ENCODE data around the gene KIAA1958. TPM values are rescaled to one million over a fixed set of nuclear protein-coding genes. Genes with fewer than 3 reads are reported as not detected.

The KIAA1958 gene
- total RNA-seq, 1 experiment from 2014 or later = 28.6 TPM

- DNase-seq (ENCODE audit: low spot score) = no peak
- intact Hi-C loops (cut with micrococcal nuclease; ENCODE audit: unreplicated experiment) = no loop called here
- POLR2A ChIA-PET (ENCODE audit: low non-redundant PET) = no interaction called here
- CTCF ChIA-PET = no interaction called here
- Histone ChIP-seq H3K4me1 (ENCODE audit: insufficient read depth, low read length, poor library complexity, severe bottlenecking) (peaks cover 30% of the 10 kb centered on the region), H3K27ac (ENCODE audit: low read depth, low read length, poor library complexity, severe bottlenecking) (no peak overlapping the region), H3K9me3 (ENCODE audit: low read depth, low read length, poor library complexity, severe bottlenecking) (no peaks in the 10 kb centered on the region), H3K27me3 (replicated peaks; ENCODE audit: insufficient read depth, low read depth, low read length, poor library complexity) (no peaks in the 10 kb centered on the region), H3K4me3 (ENCODE audit: low read depth, low read length, poor library complexity, severe bottlenecking) (peak overlapping the region; percentile 72), H3K36me3 (ENCODE audit: insufficient read depth, low read length, poor library complexity, severe bottlenecking) (no peaks in the 10 kb centered on the region)
- BruUV-seq (replicated peaks) = TSS peak; percentile 46
- TF ChIP-seq CTCF (conservative IDR thresholded peaks at IDR 0.05; ENCODE audit: low read depth, low read length) = no peak
- no peak for TF ChIP-seq EZH2 (IDR thresholded peaks at IDR 0.05; ENCODE audit: borderline replicate concordance, low read depth, low read length, poor library complexity, severe bottlenecking)
Observed at GRCh38 chr9:112485574-112485973, 1.1 kb upstream of the KIAA1958 start.

GRCh38 chr9:112487008-112487798, 576 bp downstream of the KIAA1958 start:
- TF ChIP-seq EZH2 (IDR thresholded peaks at IDR 0.05; ENCODE audit: borderline replicate concordance, low read depth, low read length, poor library complexity, severe bottlenecking) = no peak
- TF ChIP-seq CTCF (conservative IDR thresholded peaks at IDR 0.05; ENCODE audit: low read depth, low read length) = no peak
- BruUV-seq (replicated peaks) = no TSS peak

GRCh38 chr9:112487799-112488340, 1.2 kb downstream of the KIAA1958 start:
- Histone ChIP-seq H3K4me3 (ENCODE audit: low read depth, low read length, poor library complexity, severe bottlenecking) (peak overlapping the region; percentile 72), H3K27me3 (replicated peaks; ENCODE audit: insufficient read depth, low read depth, low read length, poor library complexity) (no peaks in the 10 kb centered on the region), H3K36me3 (ENCODE audit: insufficient read depth, low read length, poor library complexity, severe bottlenecking) (no peaks in the 10 kb centered on the region), H3K9me3 (ENCODE audit: low read depth, low read length, poor library complexity, severe bottlenecking) (no peaks in the 10 kb centered on the region), H3K27ac (ENCODE audit: low read depth, low read length, poor library complexity, severe bottlenecking) (peak overlapping the region; percentile 88), H3K4me1 (ENCODE audit: insufficient read depth, low read length, poor library complexity, severe bottlenecking) (peaks cover 33% of the 10 kb centered on the region)
- TF ChIP-seq EZH2 (IDR thresholded peaks at IDR 0.05; ENCODE audit: borderline replicate concordance, low read depth, low read length, poor library complexity, severe bottlenecking) = no peak
- no peak for TF ChIP-seq CTCF (conservative IDR thresholded peaks at IDR 0.05; ENCODE audit: low read depth, low read length)
- ChIA-PET POLR2A (ENCODE audit: low non-redundant PET) (interaction anchor here (0.7 kb wide), 1 partner anchor 45 kb away, joined by 6 read pairs; no protein-coding TSS in a partner anchor), CTCF (interaction anchor here (0.6 kb wide), 1 partner anchor 415 kb away, joined by 5 read pairs; no protein-coding TSS in a partner anchor)
- peak; percentile 27 for DNase-seq (ENCODE audit: low spot score)
- intact Hi-C loops (cut with micrococcal nuclease; ENCODE audit: unreplicated experiment) = no loop called here
- TSS peak; percentile 46 for BruUV-seq (replicated peaks)

More at GRCh38 chr9:112487008-112487798, 576 bp downstream of the KIAA1958 start:
- Histone ChIP-seq H3K36me3 (ENCODE audit: insufficient read depth, low read length, poor library complexity, severe bottlenecking) (no peaks in the 10 kb centered on the region), H3K4me1 (ENCODE audit: insufficient read depth, low read length, poor library complexity, severe bottlenecking) (peaks cover 33% of the 10 kb centered on the region), H3K4me3 (ENCODE audit: low read depth, low read length, poor library complexity, severe bottlenecking) (peak overlapping the region; percentile 72), H3K9me3 (ENCODE audit: low read depth, low read length, poor library complexity, severe bottlenecking) (no peaks in the 10 kb centered on the region), H3K27me3 (replicated peaks; ENCODE audit: insufficient read depth, low read depth, low read length, poor library complexity) (no peaks in the 10 kb centered on the region), H3K27ac (ENCODE audit: low read depth, low read length, poor library complexity, severe bottlenecking) (peak overlapping the region; percentile 88)
- DNase-seq (ENCODE audit: low spot score) = peak; percentile 83
- intact Hi-C loops (cut with micrococcal nuclease; ENCODE audit: unreplicated experiment) = no loop called here
- CTCF ChIA-PET = no interaction called here
- POLR2A ChIA-PET (ENCODE audit: low non-redundant PET) = interaction anchor here (0.7 kb wide), 1 partner anchor 46 kb away, joined by 6 read pairs; no protein-coding TSS in a partner anchor
